ENCODE measurements around the gene BMPR1B. TPM values are rescaled to one million over a fixed set of nuclear protein-coding genes. Genes with fewer than 3 reads are reported as not detected.

The BMPR1B gene
- total RNA-seq, 4 donors from 2014 or later = 0.46 to 1.3 (median 0.88) TPM

DNA sequence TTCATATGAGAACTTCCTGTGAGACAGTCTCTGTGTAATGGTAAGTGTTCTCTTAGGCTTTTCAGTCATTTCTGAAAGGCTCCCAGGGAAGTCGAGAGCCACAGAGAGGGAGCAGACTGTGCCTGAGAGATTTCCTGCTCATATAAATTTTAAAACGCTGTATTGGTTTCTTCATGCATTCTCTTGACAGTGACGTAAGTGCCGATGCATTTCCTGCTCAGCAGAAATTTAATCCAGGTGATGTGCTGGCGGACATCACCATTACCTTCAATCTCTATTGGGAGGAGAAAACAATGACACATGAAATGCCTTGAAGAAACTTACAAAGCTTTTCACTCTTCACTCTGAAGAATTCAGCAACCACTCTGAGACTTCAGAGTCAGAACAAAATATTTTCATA is 383.6 kb downstream of the BMPR1B start:
- intact Hi-C loops (cut with DNase I; ENCODE audit: low total_unique reads) = no loop called here
- TF ChIP-seq, protein P1, sequence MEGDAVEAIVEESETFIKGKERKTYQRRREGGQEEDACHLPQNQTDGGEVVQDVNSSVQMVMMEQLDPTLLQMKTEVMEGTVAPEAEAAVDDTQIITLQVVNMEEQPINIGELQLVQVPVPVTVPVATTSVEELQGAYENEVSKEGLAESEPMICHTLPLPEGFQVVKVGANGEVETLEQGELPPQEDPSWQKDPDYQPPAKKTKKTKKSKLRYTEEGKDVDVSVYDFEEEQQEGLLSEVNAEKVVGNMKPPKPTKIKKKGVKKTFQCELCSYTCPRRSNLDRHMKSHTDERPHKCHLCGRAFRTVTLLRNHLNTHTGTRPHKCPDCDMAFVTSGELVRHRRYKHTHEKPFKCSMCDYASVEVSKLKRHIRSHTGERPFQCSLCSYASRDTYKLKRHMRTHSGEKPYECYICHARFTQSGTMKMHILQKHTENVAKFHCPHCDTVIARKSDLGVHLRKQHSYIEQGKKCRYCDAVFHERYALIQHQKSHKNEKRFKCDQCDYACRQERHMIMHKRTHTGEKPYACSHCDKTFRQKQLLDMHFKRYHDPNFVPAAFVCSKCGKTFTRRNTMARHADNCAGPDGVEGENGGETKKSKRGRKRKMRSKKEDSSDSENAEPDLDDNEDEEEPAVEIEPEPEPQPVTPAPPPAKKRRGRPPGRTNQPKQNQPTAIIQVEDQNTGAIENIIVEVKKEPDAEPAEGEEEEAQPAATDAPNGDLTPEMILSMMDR (IDR thresholded peaks at IDR 0.05) = no peak
- TF ChIP-seq POLR2A (IDR thresholded peaks at IDR 0.05) = no peak
- WGBS, 2 donors = 59 to 66% methylated on average over 5 of the region's 5 CpGs

DNA sequence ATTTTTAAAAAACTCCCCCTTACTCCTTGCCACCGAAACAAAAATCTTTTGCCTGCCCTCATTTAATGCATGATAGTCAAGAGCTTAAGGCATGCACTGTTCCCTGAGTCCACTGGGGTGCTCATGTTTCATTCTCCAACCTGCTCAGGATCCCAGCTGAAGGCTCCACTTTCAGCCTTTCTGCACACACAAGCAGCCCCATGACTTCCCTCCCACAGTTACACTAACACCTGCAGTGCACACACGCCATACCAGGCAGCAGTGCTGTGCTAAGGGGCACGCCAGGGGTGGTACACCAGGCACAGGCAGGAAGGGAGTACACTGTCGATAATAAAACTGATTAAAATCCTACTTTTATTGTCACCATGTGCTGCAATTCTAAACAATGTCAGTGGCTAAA is 385.2 kb downstream of the BMPR1B start:
- no peak for TF ChIP-seq POLR2A (IDR thresholded peaks at IDR 0.05)
- no peak overlapping the region for H3K4me3 ChIP-seq (ENCODE audit: low read depth, poor library complexity, severe bottlenecking)
- intact Hi-C loops (cut with DNase I; ENCODE audit: low total_unique reads) = no loop called here
- DNase-seq (ENCODE audit: low spot score in 2 of 2) = no peak
- 76 to 88% methylated on average over 4 of the region's 4 CpGs for WGBS, 2 donors

More for the DNA sequence above, 383.6 kb downstream of the BMPR1B start:
- no peak overlapping the region for H3K4me3 ChIP-seq (ENCODE audit: low read depth, poor library complexity, severe bottlenecking)
- DNase-seq (ENCODE audit: low spot score in 2 of 2) = no peak

DNA sequence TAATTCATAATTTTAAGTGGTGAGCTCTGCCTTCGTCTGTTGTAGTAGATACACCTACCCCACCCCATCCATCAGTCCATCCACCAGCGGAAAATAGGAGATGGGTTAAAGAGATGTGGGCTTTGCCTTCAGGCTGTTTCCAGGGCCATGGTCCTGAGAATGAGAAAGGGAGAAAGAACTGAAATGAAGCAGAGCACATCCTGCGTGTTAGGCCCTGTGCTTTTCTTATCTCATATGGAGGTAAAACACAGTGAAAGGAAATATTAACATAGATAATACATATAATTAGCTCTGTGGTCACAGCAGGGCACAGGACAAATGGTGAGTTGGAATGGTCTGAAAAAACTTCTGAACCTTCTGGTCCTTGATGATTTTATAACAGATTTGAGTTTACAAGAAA is 393.5 kb downstream of the BMPR1B start:
- WGBS, 2 donors = 89 to 95% methylated on average over 3 of the region's 3 CpGs
- DNase-seq (ENCODE audit: low spot score in 2 of 2) = no peak

DNA sequence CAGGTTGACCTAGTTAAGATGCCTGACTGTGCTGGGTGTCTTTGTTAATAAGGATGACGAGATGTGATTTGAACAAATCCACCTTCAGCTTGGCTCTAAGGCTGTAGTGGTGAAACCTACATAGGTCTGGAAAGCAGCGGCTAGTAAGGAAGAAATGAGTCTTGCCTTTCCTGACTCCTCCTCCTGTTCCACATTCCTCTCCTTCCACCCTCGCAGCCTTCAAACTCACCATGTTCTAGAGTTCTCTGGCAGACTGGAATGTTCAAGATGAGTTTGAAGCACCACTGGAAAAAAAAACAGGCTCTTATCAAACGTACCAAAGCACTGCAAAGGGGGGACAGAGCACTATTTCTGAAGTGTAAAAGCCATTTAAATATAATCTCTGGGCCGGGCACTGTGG is 395.4 kb downstream of the BMPR1B start:
- WGBS, 2 donors = 75 to 81% methylated on average over 5 of the region's 5 CpGs
- no peak for DNase-seq (ENCODE audit: low spot score in 2 of 2)
- H3K4me3 ChIP-seq (ENCODE audit: low read depth, poor library complexity, severe bottlenecking) = no peak overlapping the region
- intact Hi-C loops (cut with DNase I; ENCODE audit: low total_unique reads) = no loop called here
- TF ChIP-seq, protein P1 (IDR thresholded peaks at IDR 0.05) = no peak
- TF ChIP-seq POLR2A (IDR thresholded peaks at IDR 0.05) = no peak

More for the DNA sequence above, 393.5 kb downstream of the BMPR1B start:
- no peak overlapping the region for H3K4me3 ChIP-seq (ENCODE audit: low read depth, poor library complexity, severe bottlenecking)
- TF ChIP-seq, protein P1 (IDR thresholded peaks at IDR 0.05) = no peak
- TF ChIP-seq POLR2A (IDR thresholded peaks at IDR 0.05) = no peak
- intact Hi-C loops (cut with DNase I; ENCODE audit: low total_unique reads) = no loop called here

DNA sequence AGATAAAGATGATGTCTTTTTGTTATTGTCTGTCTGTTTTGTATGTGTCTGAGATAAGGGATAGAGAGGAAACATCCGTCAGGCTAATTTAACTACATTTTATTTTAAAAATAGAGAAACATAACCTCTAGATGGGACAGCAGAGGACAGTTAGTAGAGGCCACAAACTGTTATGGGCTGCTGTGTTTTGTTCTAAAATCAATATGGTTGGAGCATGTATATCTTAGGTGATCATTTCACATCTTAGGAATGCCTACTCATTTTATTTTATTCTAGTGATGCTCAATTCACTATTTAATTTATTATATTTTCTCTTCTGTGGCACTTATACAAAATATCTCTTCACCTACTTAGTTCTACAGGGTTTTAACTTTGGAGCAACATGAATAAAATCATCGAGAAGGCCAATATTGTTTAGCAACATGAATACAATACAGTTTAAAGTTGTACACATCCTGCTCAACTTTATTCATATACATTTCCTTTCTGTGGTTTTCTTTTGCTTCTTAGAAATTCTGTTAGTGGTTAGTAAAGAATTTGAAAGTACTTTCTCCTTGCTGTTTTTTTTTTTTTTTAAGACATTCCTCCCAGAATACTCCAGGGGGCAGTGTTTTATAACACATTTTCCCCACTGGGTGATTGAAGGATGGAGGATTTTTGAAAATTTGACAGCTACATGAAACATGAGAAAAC is 398.1 kb downstream of the BMPR1B start:
- intact Hi-C loops (cut with DNase I; ENCODE audit: low total_unique reads) = no loop called here
- no peak for DNase-seq (ENCODE audit: low spot score in 2 of 2)
- WGBS, 2 donors = 71 to 75% methylated on average over 2 of the region's 2 CpGs
- no peak overlapping the region for H3K4me3 ChIP-seq (ENCODE audit: low read depth, poor library complexity, severe bottlenecking)
- no peak for TF ChIP-seq POLR2A (IDR thresholded peaks at IDR 0.05)
- TF ChIP-seq, protein P1 (IDR thresholded peaks at IDR 0.05) = no peak

DNA sequence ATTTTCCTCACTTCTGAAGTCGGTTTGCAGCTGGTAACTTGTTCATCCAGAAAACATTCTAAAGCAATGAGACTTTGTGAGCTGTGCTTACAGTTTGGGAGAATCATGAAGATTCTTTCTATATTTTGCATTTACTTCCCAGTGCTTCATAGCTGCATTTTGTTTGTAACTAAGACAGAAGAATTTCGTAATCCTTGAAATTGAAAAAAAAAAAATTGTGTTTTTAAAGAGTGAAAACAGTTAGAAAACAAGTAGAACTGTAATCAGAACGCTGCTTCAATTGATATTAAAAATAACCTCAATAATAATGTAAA is 398.7 kb downstream of the BMPR1B start:
- intact Hi-C loops (cut with DNase I; ENCODE audit: low total_unique reads) = no loop called here
- 24 to 26% methylated on average over 3 of the region's 3 CpGs for WGBS, 2 donors
- TF ChIP-seq POLR2A (IDR thresholded peaks at IDR 0.05) = no peak
- TF ChIP-seq, protein P1 (IDR thresholded peaks at IDR 0.05) = no peak
- DNase-seq (ENCODE audit: low spot score in 2 of 2) = no peak
- no peak overlapping the region for H3K4me3 ChIP-seq (ENCODE audit: low read depth, poor library complexity, severe bottlenecking)

Data from lower leg skin (tissue), 4 donors.